ENCODE measurements around the gene SLC1A7. TPM values are rescaled to one million over a fixed set of nuclear protein-coding genes. Genes with fewer than 3 reads are reported as not detected.

Gene SLC1A7
- total RNA-seq, 1 donor from 2014 or later, result not detected

DNA sequence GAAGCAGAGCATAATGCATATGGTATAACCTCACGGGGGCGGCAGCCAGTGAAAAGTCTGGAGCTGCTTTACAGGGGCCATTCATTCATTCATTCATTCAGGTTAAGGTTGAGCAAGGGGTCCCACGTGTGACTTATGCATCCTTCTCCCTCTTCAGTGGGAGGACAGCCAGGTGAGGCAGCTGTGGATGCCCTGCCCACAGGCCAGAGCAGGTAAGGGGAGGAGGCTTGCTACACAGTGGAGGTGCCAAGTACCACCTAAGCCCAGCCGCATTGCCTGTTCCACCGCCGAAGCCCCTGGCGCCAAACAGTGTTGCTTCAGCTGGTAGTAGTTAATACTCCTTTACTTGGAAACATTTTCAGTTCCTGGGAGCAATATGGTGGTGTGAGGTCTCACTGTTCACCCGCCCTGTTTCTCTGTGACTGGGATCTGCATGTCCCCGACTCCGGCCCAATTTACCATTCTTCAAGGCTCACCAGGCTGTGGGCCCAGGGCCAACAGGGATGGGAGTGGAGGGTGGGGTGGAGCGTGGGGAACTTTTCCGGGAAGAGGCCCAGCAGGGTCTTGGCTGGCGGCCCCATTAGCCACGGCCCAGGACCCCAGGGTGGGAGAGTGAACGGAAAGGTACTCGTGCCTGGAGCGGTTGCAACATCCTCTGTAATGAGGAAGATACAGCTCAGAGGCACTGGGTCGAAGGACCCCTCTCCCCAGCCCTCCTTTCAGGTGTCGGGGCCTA, 81.1 kb downstream of the SLC1A7 start:
- Mint-ChIP-seq H3K36me3 (no peaks in the 10 kb centered on the region), H3K4me1 (ENCODE audit: unreplicated experiment) (peaks cover 5% of the 10 kb centered on the region), H3K4me3 (peak overlapping the region; percentile 83), H3K9me3 (no peaks in the 10 kb centered on the region), H3K27ac (no peak overlapping the region), H3K27me3 (peaks cover 70% of the 10 kb centered on the region)
- TF ChIP-seq, protein P1, sequence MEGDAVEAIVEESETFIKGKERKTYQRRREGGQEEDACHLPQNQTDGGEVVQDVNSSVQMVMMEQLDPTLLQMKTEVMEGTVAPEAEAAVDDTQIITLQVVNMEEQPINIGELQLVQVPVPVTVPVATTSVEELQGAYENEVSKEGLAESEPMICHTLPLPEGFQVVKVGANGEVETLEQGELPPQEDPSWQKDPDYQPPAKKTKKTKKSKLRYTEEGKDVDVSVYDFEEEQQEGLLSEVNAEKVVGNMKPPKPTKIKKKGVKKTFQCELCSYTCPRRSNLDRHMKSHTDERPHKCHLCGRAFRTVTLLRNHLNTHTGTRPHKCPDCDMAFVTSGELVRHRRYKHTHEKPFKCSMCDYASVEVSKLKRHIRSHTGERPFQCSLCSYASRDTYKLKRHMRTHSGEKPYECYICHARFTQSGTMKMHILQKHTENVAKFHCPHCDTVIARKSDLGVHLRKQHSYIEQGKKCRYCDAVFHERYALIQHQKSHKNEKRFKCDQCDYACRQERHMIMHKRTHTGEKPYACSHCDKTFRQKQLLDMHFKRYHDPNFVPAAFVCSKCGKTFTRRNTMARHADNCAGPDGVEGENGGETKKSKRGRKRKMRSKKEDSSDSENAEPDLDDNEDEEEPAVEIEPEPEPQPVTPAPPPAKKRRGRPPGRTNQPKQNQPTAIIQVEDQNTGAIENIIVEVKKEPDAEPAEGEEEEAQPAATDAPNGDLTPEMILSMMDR (conservative IDR thresholded peaks at IDR 0.05), result no peak
- peak; percentile 59 for DNase-seq (ENCODE audit: extremely low spot score, unreplicated experiment)

DNA sequence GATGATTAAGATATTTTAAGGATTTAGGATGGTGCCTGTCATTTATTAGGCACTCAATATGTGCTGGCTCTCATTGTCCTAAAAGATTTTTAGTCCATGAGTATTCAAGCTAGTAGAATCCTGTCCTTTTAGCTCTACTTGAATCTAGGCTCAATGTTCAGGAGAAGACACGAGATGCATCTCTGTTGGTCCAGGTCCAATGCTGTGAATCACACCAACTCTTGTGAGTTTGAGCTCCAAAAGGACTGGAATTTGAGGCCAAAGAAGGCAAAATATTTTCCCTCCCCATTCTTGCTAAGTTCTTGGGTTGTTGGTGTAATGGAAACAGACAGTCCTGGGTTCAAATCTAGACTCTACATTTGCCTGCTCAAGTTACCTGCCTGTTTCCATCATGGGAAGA, 81.9 kb downstream of the SLC1A7 start:
- DNase-seq (ENCODE audit: extremely low spot score, unreplicated experiment), result no peak
- Mint-ChIP-seq H3K27me3 (peaks cover 68% of the 10 kb centered on the region), H3K4me3 (peak overlapping the region; percentile 83), H3K9me3 (no peaks in the 10 kb centered on the region), H3K36me3 (no peaks in the 10 kb centered on the region), H3K27ac (no peak overlapping the region), H3K4me1 (ENCODE audit: unreplicated experiment) (peaks cover 5% of the 10 kb centered on the region)
- TF ChIP-seq, protein P1 (conservative IDR thresholded peaks at IDR 0.05), result no peak

DNA sequence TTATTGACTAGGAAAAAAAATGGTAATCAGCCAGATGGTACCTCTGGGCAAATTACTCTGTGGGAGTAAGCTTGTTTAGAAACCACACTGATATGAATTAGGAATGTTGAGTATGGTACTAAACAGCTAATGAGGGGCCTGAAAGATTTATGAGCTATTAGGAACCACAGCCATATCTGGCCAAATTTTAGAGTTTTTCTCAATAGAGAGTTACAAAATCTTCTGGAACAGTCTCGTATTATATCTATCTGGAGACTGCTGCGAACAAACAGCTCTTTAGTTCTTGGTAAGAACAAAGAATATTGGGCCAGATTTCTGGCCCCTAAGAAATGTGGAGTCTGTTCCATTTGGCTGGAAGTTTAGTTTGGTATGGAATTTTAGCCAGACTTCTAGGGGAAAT, 85.3 kb downstream of the SLC1A7 start:
- Mint-ChIP-seq H3K36me3 (peaks cover 19% of the 10 kb centered on the region), H3K9me3 (no peaks in the 10 kb centered on the region), H3K27me3 (peaks cover 42% of the 10 kb centered on the region), H3K27ac (no peak overlapping the region), H3K4me3 (no peak overlapping the region), H3K4me1 (ENCODE audit: unreplicated experiment) (no peaks in the 10 kb centered on the region)
- DNase-seq (ENCODE audit: extremely low spot score, unreplicated experiment), result no peak
- TF ChIP-seq, protein P1 (conservative IDR thresholded peaks at IDR 0.05), result no peak

DNA sequence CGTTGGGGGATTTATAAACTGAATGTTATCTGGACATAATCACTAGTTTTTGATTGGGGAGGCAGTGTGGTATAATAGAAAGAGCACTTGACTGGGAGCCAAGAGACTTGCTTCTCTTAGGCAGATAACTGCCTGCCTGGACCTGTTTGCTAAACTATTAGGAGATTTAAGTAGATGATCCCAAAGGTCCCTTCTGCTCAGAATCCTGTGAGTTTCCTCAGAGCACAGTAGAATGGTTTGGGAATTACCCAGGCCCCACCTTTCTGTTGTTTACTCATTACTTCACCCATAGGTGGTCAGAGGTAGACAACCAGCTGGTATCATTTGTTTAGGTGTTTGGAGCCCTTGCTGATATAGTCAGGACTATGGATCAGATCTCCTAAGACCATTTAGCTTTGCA, 90.8 kb downstream of the SLC1A7 start:
- Mint-ChIP-seq H3K9me3 (no peaks in the 10 kb centered on the region), H3K27me3 (no peaks in the 10 kb centered on the region), H3K27ac (no peak overlapping the region), H3K36me3 (peaks cover 27% of the 10 kb centered on the region), H3K4me3 (no peak overlapping the region), H3K4me1 (ENCODE audit: unreplicated experiment) (peaks cover 37% of the 10 kb centered on the region)
- no peak for DNase-seq (ENCODE audit: extremely low spot score, unreplicated experiment)
- TF ChIP-seq, protein P1 (conservative IDR thresholded peaks at IDR 0.05), result no peak

DNA sequence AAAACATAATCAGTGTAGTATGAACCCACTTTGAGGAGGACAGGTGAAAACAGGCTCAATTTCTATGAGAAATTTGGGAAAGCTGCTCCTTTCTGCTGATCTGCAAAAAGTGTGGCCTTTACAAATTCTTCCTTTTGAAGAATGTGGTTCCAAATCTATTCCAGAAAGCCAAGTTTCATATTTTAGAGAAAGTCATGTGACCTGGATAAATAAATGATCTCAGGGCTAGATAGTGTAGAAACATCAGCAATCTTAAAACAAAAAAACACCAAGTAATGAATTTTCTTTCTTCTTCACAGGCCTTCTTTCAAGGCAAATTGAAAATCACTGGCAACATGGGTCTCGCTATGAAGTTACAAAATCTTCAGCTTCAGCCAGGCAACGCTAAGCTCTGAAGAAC, 92.1 kb downstream of the SLC1A7 start:
- TF ChIP-seq, protein P1 (conservative IDR thresholded peaks at IDR 0.05), result no peak
- no peaks in the 10 kb centered on the region for H3K9me3 Mint-ChIP-seq
- H3K27me3 Mint-ChIP-seq, result no peaks in the 10 kb centered on the region
- peaks cover 27% of the 10 kb centered on the region for H3K36me3 Mint-ChIP-seq
- no peak overlapping the region for H3K27ac Mint-ChIP-seq
- H3K4me1 Mint-ChIP-seq (ENCODE audit: unreplicated experiment), result peaks cover 42% of the 10 kb centered on the region
- DNase-seq (ENCODE audit: extremely low spot score, unreplicated experiment), result no peak
- H3K4me3 Mint-ChIP-seq, result no peak overlapping the region
